ENCODE measurements around the gene WNK2. TPM values are rescaled to one million over a fixed set of nuclear protein-coding genes. Genes with fewer than 3 reads are reported as not detected.

The WNK2 gene
- polyA plus RNA-seq, 1 experiment = not detected

- H3K36me3 ChIP-seq (ENCODE audit: control insufficient read depth, insufficient read depth, low read length) = no peaks in the 10 kb centered on the region
- TF ChIP-seq CTCF (IDR thresholded peaks at IDR 0.05; ENCODE audit: insufficient read depth, low read depth, low read length) = no peak
- CTCF ChIA-PET = interaction anchor here (2.2 kb wide), 1 partner anchor 11 kb away, joined by 17 read pairs; no protein-coding TSS in a partner anchor
- H3K27me3 ChIP-seq (ENCODE audit: control insufficient read depth, insufficient read depth, low read length) = no peaks in the 10 kb centered on the region; the same call in 1 of the 2 replicates
- no peak overlapping the region for H3K4me3 ChIP-seq (ENCODE audit: low read depth, low read length)
- POLR2A ChIA-PET = no interaction called here
- DNase-seq (ENCODE audit: low read depth) = no peak
These were observed 28.0 kb upstream of the WNK2 start for GRCh38 chr9:93155716-93156474.

- Histone ChIP-seq H3K27me3 (ENCODE audit: control insufficient read depth, insufficient read depth, low read length) (no peaks in the 10 kb centered on the region), H3K4me3 (ENCODE audit: low read depth, low read length) (no peak overlapping the region), H3K36me3 (ENCODE audit: control insufficient read depth, insufficient read depth, low read length) (no peaks in the 10 kb centered on the region)
- POLR2A ChIA-PET = no interaction called here
- CTCF ChIA-PET = interaction anchor here (1.9 kb wide), 1 partner anchor 146 kb away, joined by 8 read pairs; no protein-coding TSS in a partner anchor
- DNase-seq (ENCODE audit: low read depth) = no peak
- no peak for TF ChIP-seq CTCF (IDR thresholded peaks at IDR 0.05; ENCODE audit: insufficient read depth, low read depth, low read length)
These were observed 27.4 kb upstream of the WNK2 start for GRCh38 chr9:93156475-93157008.

- ChIA-PET CTCF (interaction anchor here (0.8 to 5.9 kb wide), 7 partner anchors 9 to 148 kb away, joined by 3 to 33 read pairs (median 4); no protein-coding TSS in a partner anchor), POLR2A (no interaction called here)
- no peak for DNase-seq (ENCODE audit: low read depth)
- Histone ChIP-seq H3K4me3 (ENCODE audit: low read depth, low read length) (no peak overlapping the region), H3K36me3 (ENCODE audit: control insufficient read depth, insufficient read depth, low read length) (no peaks in the 10 kb centered on the region), H3K27me3 (ENCODE audit: control insufficient read depth, insufficient read depth, low read length) (no peaks in the 10 kb centered on the region)
- peak; percentile 99 for TF ChIP-seq CTCF (IDR thresholded peaks at IDR 0.05; ENCODE audit: insufficient read depth, low read depth, low read length)
These were observed 24.1 kb upstream of the WNK2 start for GRCh38 chr9:93159601-93160471.

- CTCF ChIA-PET = interaction anchor here (1.4 to 5.9 kb wide), 2 partner anchors 14 to 142 kb away, joined by 4 to 33 read pairs; no protein-coding TSS in a partner anchor
- Histone ChIP-seq H3K27me3 (ENCODE audit: control insufficient read depth, insufficient read depth, low read length) (no peaks in the 10 kb centered on the region), H3K36me3 (ENCODE audit: control insufficient read depth, insufficient read depth, low read length) (no peaks in the 10 kb centered on the region), H3K4me3 (ENCODE audit: low read depth, low read length) (no peak overlapping the region)
- TF ChIP-seq CTCF (IDR thresholded peaks at IDR 0.05; ENCODE audit: insufficient read depth, low read depth, low read length) = no peak
- POLR2A ChIA-PET = no interaction called here
- DNase-seq (ENCODE audit: low read depth) = no peak
These were observed 22.0 kb upstream of the WNK2 start for GRCh38 chr9:93161786-93162562.
